ENCODE results near the gene SRRM4. TPM values are rescaled to one million over a fixed set of nuclear protein-coding genes. Genes with fewer than 3 reads are reported as not detected.

The SRRM4 gene
- polyA plus RNA-seq, 3 donors: not detected

GRCh38 chr12:119008691-119009221, 27.4 kb downstream of the SRRM4 start:
- intact Hi-C loops (cut with micrococcal nuclease): no loop called here
- Histone ChIP-seq H3K9ac (ENCODE audit: insufficient read depth, low read length, poor library complexity, severe bottlenecking) (no peak overlapping the region), H3K4me3 (replicated peaks in 1 of 3; ENCODE audit: low read depth in 2 of 3, low read length in 3 of 3) (no peak overlapping the region), H2AFZ (ENCODE audit: insufficient read depth, low read depth, low read length, poor library complexity, severe bottlenecking) (no peak overlapping the region), H3K4me1 (ENCODE audit: control insufficient read depth in 1 of 2, insufficient read depth in 2 of 2, low read length in 2 of 2) (no peaks in the 10 kb centered on the region), H3K4me2 (replicated peaks; ENCODE audit: extremely low read depth, low read length, poor library complexity, severe bottlenecking) (no peak overlapping the region), H3K79me2 (ENCODE audit: insufficient read depth, low read length) (no peaks in the 10 kb centered on the region), H3K27me3 (ENCODE audit: control insufficient read depth in 2 of 2, insufficient read depth in 2 of 2, low read length in 2 of 2) (peaks cover 2 to 15% of the 10 kb centered on the region in 2 donors), H4K20me1 (ENCODE audit: insufficient read depth, low read length) (no peaks in the 10 kb centered on the region), H3K36me3 (replicated peaks in 1 of 2; ENCODE audit: control insufficient read depth in 1 of 2, insufficient read depth in 2 of 2, low read length in 2 of 2) (no peaks in the 10 kb centered on the region), H3K9me3 (replicated peaks in 1 of 2; ENCODE audit: control insufficient read depth in 1 of 2, insufficient read depth in 1 of 2, low read length in 2 of 2) (no peaks in the 10 kb centered on the region), H3K27ac (ENCODE audit: low read depth in 1 of 2, low read length in 2 of 2) (no peak overlapping the region)
- Mint-ChIP-seq H3K4me3 (peak overlapping the region in 1 of 2 donors; percentile 49), H3K27ac (no peak overlapping the region), H3K4me1 (no peaks in the 10 kb centered on the region), H3K9me3 (peaks cover 0 to 15% (median 6%) of the 10 kb centered on the region in 7 donors), H3K36me3 (no peaks in the 10 kb centered on the region), H3K27me3 (ENCODE audit: low read depth in 3 of 3) (peaks cover 18 to 23% (median 22%) of the 10 kb centered on the region in 3 donors)
- no peak for TF ChIP-seq CTCF (IDR thresholded peaks at IDR 0.05)
- 0% methylated on average over 9 of the region's 20 CpGs for WGBS (ENCODE audit: insufficient coverage)
- DNase-seq: no peak

GRCh38 chr12:119011231-119011630, 29.9 kb downstream of the SRRM4 start:
- no peak for TF ChIP-seq CTCF (IDR thresholded peaks at IDR 0.05)
- H3K36me3 ChIP-seq (replicated peaks in 1 of 2; ENCODE audit: control insufficient read depth in 1 of 2, insufficient read depth in 2 of 2, low read length in 2 of 2): no peaks in the 10 kb centered on the region
- no peak overlapping the region for H3K9ac ChIP-seq (ENCODE audit: insufficient read depth, low read length, poor library complexity, severe bottlenecking)
- no peak overlapping the region for H2AFZ ChIP-seq (ENCODE audit: insufficient read depth, low read depth, low read length, poor library complexity, severe bottlenecking)
- no peak overlapping the region for H3K4me2 ChIP-seq (replicated peaks; ENCODE audit: extremely low read depth, low read length, poor library complexity, severe bottlenecking)
- intact Hi-C loops (cut with micrococcal nuclease): no loop called here
- Mint-ChIP-seq H3K36me3 (no peaks in the 10 kb centered on the region), H3K4me3 (no peak overlapping the region), H3K4me1 (no peaks in the 10 kb centered on the region), H3K27me3 (ENCODE audit: low read depth in 3 of 3) (peaks cover 11 to 22% (median 16%) of the 10 kb centered on the region in 3 donors), H3K27ac (no peak overlapping the region), H3K9me3 (peaks cover 0 to 15% (median 6%) of the 10 kb centered on the region in 7 donors)
- no peaks in the 10 kb centered on the region for H3K4me1 ChIP-seq (ENCODE audit: control insufficient read depth in 1 of 2, insufficient read depth in 2 of 2, low read length in 2 of 2)
- no peaks in the 10 kb centered on the region for H4K20me1 ChIP-seq (ENCODE audit: insufficient read depth, low read length)
- no peak for DNase-seq
- no peaks in the 10 kb centered on the region for H3K9me3 ChIP-seq (replicated peaks in 1 of 2; ENCODE audit: control insufficient read depth in 1 of 2, insufficient read depth in 1 of 2, low read length in 2 of 2)
- no peak overlapping the region for H3K27ac ChIP-seq (ENCODE audit: low read depth in 1 of 2, low read length in 2 of 2)
- H3K4me3 ChIP-seq (replicated peaks in 1 of 3; ENCODE audit: low read depth in 2 of 3, low read length in 3 of 3): no peak overlapping the region
- peaks cover 2 to 15% of the 10 kb centered on the region in 2 donors for H3K27me3 ChIP-seq (ENCODE audit: control insufficient read depth in 2 of 2, insufficient read depth in 2 of 2, low read length in 2 of 2)
- 29% methylated on average over 1 of the region's 2 CpGs for WGBS (ENCODE audit: insufficient coverage)
- H3K79me2 ChIP-seq (ENCODE audit: insufficient read depth, low read length): no peaks in the 10 kb centered on the region
